Neural progenitor cell (in vitro differentiated cells): Measurements from ENCODE around the gene RNFT2. TPM values are rescaled to one million over a fixed set of nuclear protein-coding genes. Genes with fewer than 3 reads are reported as not detected.
A peak's percentile ranks its signal among the peaks of the same experiment; 100 is the strongest.

Experiments used
- DNase-seq: peaks from one replicate; pipeline ENCODE4 v3.0.0-alpha.2; 2016; ENCODE audit warnings: low spot score
- H2AFZ ChIP-seq: fragments of 200-600 bp; sonication (generic); replicated peaks from 2 replicates; pipeline ENCODE4 v1.6.1; 2016; ENCODE audit warnings: antibody characterized with exemption
- H3F3A ChIP-seq: fragments of 200-600 bp; sonication (generic); 2 replicates; pipeline ENCODE4 v1.6.1; 2016; ENCODE audit warnings: antibody characterized with exemption, low read depth
- H3K27ac ChIP-seq: fragments of 200-600 bp; sonication (generic); 2 replicates; pipeline ENCODE4 v1.5.1; 2016; ENCODE audit warnings: mild to moderate bottlenecking
- H3K27me3 ChIP-seq: fragments of 200-600 bp; sonication (generic); 2 replicates; pipeline ENCODE4 v1.6.1; 2016; ENCODE audit warnings: mild to moderate bottlenecking, moderate library complexity
- H3K36me3 ChIP-seq: fragments of 200-600 bp; sonication (generic); 2 replicates; pipeline ENCODE4 v1.5.1; 2016
- H3K4me1 ChIP-seq: fragments of 200-600 bp; sonication (generic); 2 replicates; pipeline ENCODE4 v1.6.1; 2016; ENCODE audit warnings: mixed run types
- H3K4me2 ChIP-seq: fragments of 200-600 bp; sonication (generic); 2 replicates; pipeline ENCODE4 v1.6.1; 2016
- H3K4me3 ChIP-seq: fragments of 200-600 bp; sonication (generic); 2 replicates; pipeline ENCODE4 v1.5.1; 2016
- H3K79me2 ChIP-seq: fragments of 200-600 bp; sonication (generic); 2 replicates; pipeline ENCODE4 v1.6.1; 2016; ENCODE audit warnings: low read depth
- H3K9ac ChIP-seq: fragments of 200-600 bp; sonication (generic); 2 replicates; pipeline ENCODE4 v1.6.1; 2016
- H3K9me3 ChIP-seq: fragments of 200-600 bp; sonication (generic); 2 replicates; pipeline ENCODE4 v1.5.1; 2016; ENCODE audit warnings: low read depth
- H4K20me1 ChIP-seq: fragments of 200-600 bp; sonication (generic); 2 replicates; pipeline ENCODE4 v1.6.1; 2016; ENCODE audit warnings: low read depth
- H3K27ac Mint-ChIP-seq: 3 replicates; pipeline ENCODE4 v1.8.0; 2021; ENCODE audit warnings: mixed read lengths
- H3K27me3 Mint-ChIP-seq: 2 replicates; pipeline ENCODE4 v1.8.0; 2022; ENCODE audit warnings: low read depth, mild to moderate bottlenecking, inconsistent platforms, moderate library complexity, mixed read lengths; ENCODE audit not compliant: insufficient read depth
- H3K36me3 Mint-ChIP-seq: 3 replicates; pipeline ENCODE4 v1.8.0; 2021; ENCODE audit warnings: mixed read lengths
- H3K4me1 Mint-ChIP-seq: 3 replicates; pipeline ENCODE4 v1.8.0; 2021; ENCODE audit warnings: mixed read lengths
- H3K4me3 Mint-ChIP-seq: 3 replicates; pipeline ENCODE4 v1.8.0; 2021; ENCODE audit warnings: mild to moderate bottlenecking, moderate library complexity, mixed read lengths
- H3K9me3 Mint-ChIP-seq: 3 replicates; pipeline ENCODE4 v1.8.0; 2020; ENCODE audit warnings: mixed read lengths
- EZH2 ChIP-seq: fragments of 200-600 bp; sonication (generic); IDR thresholded peaks from 2 replicates; pipeline ENCODE4 v1.6.1; 2017; ENCODE audit warnings: antibody characterized with exemption, mild to moderate bottlenecking, moderate library complexity
- EZH2phosphoT487 ChIP-seq: fragments of 200-600 bp; sonication (generic); IDR thresholded peaks from 2 replicates; pipeline ENCODE4 v1.6.1; 2017; ENCODE audit warnings: antibody characterized with exemption
- total RNA-seq: library from RNA; depleted of rRNA; stranded (reverse); fragments of >200 nt; gene quantifications from 2 replicates; pipeline ENCODE4 v1.2.3, GENCODE V29; 2015; ENCODE audit warnings: low replicate concordance
- TF ChIP-seq, protein P1 (sequence below): fragments of 200-600 bp; sonication (generic); IDR thresholded peaks from 2 replicates; pipeline ENCODE4 v1.5.1; 2017; ENCODE audit warnings: antibody characterized with exemption, mild to moderate bottlenecking

RNFT2 gene
- total RNA-seq, 1 donor from 2014 or later, result 26.9 TPM

DNA sequence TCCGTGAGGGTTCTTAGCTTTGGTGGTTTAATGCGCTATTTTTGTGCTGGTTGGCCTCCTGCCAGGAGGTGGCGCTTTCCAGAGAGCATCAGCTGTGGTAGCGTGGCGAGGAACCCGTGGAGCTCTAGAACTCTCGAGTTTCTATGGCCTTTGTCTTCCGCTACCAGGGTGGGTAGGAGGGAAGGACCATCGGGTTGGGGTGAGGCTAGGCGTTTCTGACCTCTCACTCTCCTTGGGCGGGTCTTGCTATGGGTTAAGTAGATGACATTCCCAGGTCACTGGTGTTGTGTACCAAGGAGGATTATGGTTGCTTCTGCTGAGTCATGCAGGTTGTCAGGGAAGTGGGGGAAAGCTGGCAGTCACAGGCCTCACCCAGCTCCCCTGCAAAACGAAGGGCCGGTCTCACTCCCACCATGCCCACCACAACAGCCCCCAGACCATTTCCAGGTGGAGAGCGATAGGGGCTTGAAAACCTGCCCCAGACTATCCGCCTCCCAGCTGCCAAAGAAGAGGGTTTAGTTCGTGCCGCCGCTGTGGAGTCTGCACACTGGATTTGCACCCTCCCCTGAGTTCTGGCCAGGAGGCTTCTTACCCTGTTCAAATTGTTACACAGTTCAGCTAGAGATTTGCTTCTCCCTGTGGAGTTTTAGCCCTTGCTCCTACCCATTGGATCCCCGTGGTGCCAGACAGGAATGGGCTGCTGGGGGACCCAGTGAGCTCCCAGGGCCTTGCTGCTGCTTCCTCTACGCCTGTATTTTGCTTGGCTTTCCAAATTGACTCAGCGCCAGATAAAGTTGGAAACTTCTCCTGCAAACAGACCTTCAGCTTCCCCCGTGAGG, 21.9 kb downstream of the RNFT2 start:
- H3K4me1 Mint-ChIP-seq, result no peaks in the 10 kb centered on the region
- H3K4me2 ChIP-seq, result peak overlapping the region; percentile 27

DNA sequence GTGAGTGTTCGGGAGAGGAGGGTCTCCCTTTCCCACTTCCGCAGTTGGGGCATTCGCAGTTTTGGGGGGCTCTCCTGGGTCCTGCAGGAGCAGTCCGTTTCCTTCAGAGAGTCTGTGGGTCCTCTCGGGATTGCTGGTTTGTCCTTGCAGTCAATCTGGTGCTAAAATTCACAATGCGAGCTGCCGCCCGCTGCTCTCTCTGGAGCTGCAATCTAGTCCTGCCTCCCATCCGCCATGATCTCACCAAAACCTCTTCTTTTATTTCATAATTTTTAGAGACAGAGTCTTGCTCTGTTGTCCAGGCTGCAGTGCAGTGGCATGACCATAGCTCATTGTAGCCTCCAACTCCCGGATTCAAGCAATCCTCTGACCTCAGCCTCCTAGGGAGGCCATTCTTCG, 22.5 kb downstream of the RNFT2 start:
- no peak overlapping the region for H3K4me2 ChIP-seq
- no peak overlapping the region for H3K27ac ChIP-seq
- H3K27ac Mint-ChIP-seq, result peak overlapping the region; percentile 5
- H3K36me3 Mint-ChIP-seq, result peaks cover 34% of the 10 kb centered on the region
- H3K36me3 ChIP-seq, result peaks cover 3% of the 10 kb centered on the region
- H3K9me3 ChIP-seq, result no peaks in the 10 kb centered on the region
- H4K20me1 ChIP-seq, result no peaks in the 10 kb centered on the region
- no peak overlapping the region for H3K9ac ChIP-seq
- no peak overlapping the region for H3K4me3 ChIP-seq
- no peaks in the 10 kb centered on the region for H3K4me1 ChIP-seq
- H3K27me3 ChIP-seq, result no peaks in the 10 kb centered on the region
- H2AFZ ChIP-seq, result no peak overlapping the region
- H3K4me3 Mint-ChIP-seq, result no peak overlapping the region
- peaks cover 8% of the 10 kb centered on the region for H3K79me2 ChIP-seq
- no peaks in the 10 kb centered on the region for H3K27me3 Mint-ChIP-seq
- TF ChIP-seq EZH2phosphoT487, result no peak
- TF ChIP-seq, protein P1, sequence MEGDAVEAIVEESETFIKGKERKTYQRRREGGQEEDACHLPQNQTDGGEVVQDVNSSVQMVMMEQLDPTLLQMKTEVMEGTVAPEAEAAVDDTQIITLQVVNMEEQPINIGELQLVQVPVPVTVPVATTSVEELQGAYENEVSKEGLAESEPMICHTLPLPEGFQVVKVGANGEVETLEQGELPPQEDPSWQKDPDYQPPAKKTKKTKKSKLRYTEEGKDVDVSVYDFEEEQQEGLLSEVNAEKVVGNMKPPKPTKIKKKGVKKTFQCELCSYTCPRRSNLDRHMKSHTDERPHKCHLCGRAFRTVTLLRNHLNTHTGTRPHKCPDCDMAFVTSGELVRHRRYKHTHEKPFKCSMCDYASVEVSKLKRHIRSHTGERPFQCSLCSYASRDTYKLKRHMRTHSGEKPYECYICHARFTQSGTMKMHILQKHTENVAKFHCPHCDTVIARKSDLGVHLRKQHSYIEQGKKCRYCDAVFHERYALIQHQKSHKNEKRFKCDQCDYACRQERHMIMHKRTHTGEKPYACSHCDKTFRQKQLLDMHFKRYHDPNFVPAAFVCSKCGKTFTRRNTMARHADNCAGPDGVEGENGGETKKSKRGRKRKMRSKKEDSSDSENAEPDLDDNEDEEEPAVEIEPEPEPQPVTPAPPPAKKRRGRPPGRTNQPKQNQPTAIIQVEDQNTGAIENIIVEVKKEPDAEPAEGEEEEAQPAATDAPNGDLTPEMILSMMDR, result no peak
- no peak for TF ChIP-seq EZH2
- H3K4me1 Mint-ChIP-seq, result no peaks in the 10 kb centered on the region
- H3F3A ChIP-seq, result no peaks in the 10 kb centered on the region
- H3K9me3 Mint-ChIP-seq, result no peaks in the 10 kb centered on the region
- no peak for DNase-seq

More for the DNA sequence above, 21.9 kb downstream of the RNFT2 start:
- Histone ChIP-seq H3F3A (no peaks in the 10 kb centered on the region), H2AFZ (no peak overlapping the region), H4K20me1 (no peaks in the 10 kb centered on the region), H3K36me3 (peaks cover 3% of the 10 kb centered on the region), H3K9me3 (no peaks in the 10 kb centered on the region), H3K4me3 (no peak overlapping the region), H3K27me3 (no peaks in the 10 kb centered on the region), H3K27ac (no peak overlapping the region), H3K9ac (no peak overlapping the region), H3K79me2 (peaks cover 8% of the 10 kb centered on the region), H3K4me1 (no peaks in the 10 kb centered on the region)
- DNase-seq, result no peak
- Mint-ChIP-seq H3K9me3 (no peaks in the 10 kb centered on the region), H3K27ac (peak overlapping the region; percentile 36), H3K36me3 (peaks cover 37% of the 10 kb centered on the region), H3K27me3 (no peaks in the 10 kb centered on the region), H3K4me3 (no peak overlapping the region)
- TF ChIP-seq, protein P1, result peak; percentile 50
- TF ChIP-seq EZH2, result no peak

DNA sequence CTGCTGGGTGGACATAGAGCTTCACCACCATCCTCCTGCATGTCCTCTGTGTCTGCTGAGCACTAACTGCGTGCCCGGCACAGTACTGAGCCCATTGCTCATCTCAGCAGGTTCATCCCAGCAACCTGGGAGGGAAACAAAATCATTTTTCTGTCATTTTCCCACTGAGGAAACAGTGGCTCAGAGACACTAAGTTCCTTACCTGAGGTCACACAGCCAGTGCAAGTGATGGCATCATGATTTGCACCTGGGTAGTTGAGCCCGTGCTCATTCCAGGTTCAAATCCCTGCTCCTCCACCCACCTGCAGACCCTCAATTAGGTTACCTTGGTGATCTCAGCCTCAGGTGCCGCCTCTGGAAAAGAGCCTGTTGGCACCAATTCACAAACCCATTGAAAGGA, 23.4 kb downstream of the RNFT2 start:
- Histone ChIP-seq H3K4me3 (no peak overlapping the region), H3K27me3 (no peaks in the 10 kb centered on the region), H3F3A (no peaks in the 10 kb centered on the region), H3K9ac (no peak overlapping the region), H3K4me2 (no peak overlapping the region), H3K79me2 (peaks cover 8% of the 10 kb centered on the region), H3K27ac (no peak overlapping the region), H3K9me3 (no peaks in the 10 kb centered on the region), H4K20me1 (no peaks in the 10 kb centered on the region), H3K36me3 (no peaks in the 10 kb centered on the region), H2AFZ (no peak overlapping the region), H3K4me1 (no peaks in the 10 kb centered on the region)
- H3K9me3 Mint-ChIP-seq, result no peaks in the 10 kb centered on the region
- no peak for DNase-seq
- H3K4me1 Mint-ChIP-seq, result no peaks in the 10 kb centered on the region
- H3K27ac Mint-ChIP-seq, result no peak overlapping the region
- peaks cover 28% of the 10 kb centered on the region for H3K36me3 Mint-ChIP-seq
- TF ChIP-seq EZH2phosphoT487 (no peak), EZH2 (no peak)
- TF ChIP-seq, protein P1, result no peak
- H3K4me3 Mint-ChIP-seq, result no peak overlapping the region
- H3K27me3 Mint-ChIP-seq, result no peaks in the 10 kb centered on the region
